Ecto neural progenitor cell (in vitro differentiated cells): ENCODE measurements around the gene DMTF1.

ENCODE experiments used
- DNase-seq: peaks from one replicate; pipeline ENCODE4 v3.0.0-alpha.2; 2018; ENCODE audit warnings: low spot score

Gene DMTF1

DNA sequence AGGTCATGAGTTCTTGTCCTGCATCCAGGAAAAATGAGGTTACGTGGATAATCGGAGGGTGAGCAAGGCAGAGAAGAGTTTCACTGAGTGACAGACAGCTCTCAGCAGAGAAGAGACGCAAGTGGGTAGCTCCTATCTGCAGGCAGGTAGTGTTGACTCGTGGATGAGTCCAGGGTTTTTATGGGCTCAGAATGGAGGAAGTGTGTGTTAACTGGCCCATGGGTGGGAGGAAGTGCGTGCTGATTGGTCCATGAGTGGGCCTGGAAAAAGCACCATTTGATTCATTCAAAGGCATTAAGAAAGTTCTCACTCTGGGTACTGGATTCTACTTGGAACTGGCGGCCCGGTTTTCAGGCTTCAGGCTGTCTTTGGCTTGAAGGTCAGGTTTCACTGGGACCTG is 4.8 kb upstream of the DMTF1 start:
- no peak for DNase-seq

- no peak for DNase-seq
Measured at GRCh38 chr7:87148332-87148955, 3.8 kb upstream of the DMTF1 start.

DNA sequence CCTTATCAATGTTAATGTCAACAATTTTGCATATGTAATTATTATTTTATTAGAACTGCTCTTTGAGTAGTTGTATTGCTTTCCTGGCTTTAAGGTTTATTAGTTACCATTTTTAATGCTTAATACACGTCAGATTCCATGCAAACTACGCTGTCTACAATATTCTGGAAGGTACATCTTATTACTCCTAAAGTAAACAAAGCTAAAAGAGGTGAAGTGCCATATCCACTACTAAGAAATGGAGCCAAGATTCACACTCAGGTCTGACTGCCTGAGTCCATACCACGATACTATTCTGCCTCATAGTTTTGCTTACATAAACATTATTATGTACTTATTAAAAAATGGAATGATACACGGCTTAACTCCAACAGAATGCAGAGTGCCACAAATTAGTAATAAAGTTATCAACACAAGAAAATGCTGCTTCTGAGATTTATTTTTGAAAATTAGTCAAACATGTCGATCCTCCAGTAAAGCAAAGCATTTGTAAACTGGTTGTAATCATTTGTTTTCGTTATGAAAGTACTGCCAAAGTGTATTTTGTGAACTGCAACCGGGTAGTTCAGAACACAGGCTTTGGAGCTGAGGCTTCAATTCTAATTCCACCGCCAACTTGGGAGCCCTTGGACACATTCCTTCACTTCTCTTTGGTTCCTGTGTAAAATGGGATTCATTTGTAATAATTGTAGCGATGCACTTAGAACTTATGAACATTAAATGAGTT is 1.1 kb upstream of the DMTF1 start:
- DNase-seq: no peak

- DNase-seq: no peak
Measured at GRCh38 chr7:87151729-87152111, 533 bp upstream of the DMTF1 start.

DNA sequence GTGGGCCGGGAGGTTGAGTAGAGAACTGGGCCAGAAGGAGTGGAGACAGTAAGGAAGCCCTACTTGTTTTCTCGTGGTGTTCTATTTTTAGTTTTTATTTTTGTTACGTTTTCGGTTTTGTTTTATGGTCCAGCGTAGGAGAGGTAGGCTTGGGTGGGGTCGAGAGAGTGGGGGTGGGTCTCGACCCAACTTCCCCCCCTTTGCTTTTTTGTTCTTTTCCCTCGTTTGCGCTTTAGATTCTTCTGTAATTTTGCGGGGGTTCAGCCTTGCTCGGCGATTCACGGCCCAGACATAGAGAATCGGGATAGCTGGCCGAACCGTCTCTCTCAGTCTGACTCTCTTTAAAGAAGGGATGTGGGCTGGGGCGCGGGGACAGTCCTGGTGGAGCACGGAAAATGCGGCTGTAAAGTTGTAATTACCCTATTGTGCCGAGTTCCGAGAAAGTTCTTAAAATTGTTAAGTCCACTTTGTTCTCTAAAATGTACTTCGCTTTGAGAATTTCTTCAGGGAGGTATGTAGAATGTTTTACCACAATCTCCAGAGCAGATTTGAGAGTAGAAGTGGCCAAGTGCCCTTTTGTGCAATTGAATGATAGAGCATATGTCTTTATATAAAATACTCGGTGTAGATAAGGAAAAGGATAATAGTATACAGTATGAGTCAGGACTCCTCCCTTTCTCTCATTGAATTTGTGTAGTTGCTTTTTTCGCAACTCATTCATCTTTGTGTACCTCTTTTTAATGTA is 816 bp downstream of the DMTF1 start:
- DNase-seq: peak; percentile 50

- DNase-seq: no peak
Measured at GRCh38 chr7:87154166-87154565, 1.9 kb downstream of the DMTF1 start.

GRCh38 chr7:87154569-87154968 is 2.3 kb downstream of the DMTF1 start:
- no peak for DNase-seq

- DNase-seq: no peak
Measured at GRCh38 chr7:87155788-87156187, 3.5 kb downstream of the DMTF1 start.

GRCh38 chr7:87156709-87157108 is 4.5 kb downstream of the DMTF1 start:
- no peak for DNase-seq

DNA sequence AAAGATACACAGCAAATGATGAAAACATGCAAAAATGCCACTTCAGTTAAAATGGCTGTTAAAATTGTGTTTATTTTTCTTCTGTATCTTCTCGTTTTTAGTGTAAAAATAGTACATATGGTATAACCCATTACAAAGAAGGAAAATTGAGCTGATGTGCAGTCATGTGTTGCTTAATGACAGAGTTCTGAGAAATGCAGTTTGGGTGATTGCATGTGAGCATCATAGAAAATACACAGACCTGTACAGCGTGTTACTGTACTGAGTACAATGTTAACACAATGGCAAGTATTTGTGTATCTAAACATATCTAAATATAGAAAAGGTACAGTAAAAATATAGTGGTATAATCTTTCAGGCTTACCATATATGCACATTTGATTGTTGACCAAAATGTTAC is 7.3 kb downstream of the DMTF1 start:
- no peak for DNase-seq

DNA sequence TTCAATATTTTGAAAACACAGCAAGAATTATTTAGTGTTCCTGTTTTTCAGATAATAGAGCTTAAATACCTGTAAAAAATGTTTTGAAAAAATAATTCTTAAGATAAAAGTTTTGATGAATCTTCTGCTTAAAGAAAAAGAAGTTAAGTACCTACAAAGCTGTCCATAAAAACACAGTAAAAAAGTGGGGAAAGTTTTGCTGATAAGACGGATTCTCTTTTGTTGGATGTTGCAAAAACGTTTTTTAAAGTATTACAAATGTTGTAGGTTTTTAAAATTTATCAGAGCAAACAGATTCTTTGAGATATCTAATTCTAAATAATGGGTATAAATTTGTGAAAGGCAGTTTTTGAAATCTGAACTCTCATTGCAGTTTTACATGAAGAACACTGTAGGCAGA is 12.2 kb downstream of the DMTF1 start:
- no peak for DNase-seq

- DNase-seq: no peak
Measured at GRCh38 chr7:87170828-87171227, 18.6 kb downstream of the DMTF1 start.

DNA sequence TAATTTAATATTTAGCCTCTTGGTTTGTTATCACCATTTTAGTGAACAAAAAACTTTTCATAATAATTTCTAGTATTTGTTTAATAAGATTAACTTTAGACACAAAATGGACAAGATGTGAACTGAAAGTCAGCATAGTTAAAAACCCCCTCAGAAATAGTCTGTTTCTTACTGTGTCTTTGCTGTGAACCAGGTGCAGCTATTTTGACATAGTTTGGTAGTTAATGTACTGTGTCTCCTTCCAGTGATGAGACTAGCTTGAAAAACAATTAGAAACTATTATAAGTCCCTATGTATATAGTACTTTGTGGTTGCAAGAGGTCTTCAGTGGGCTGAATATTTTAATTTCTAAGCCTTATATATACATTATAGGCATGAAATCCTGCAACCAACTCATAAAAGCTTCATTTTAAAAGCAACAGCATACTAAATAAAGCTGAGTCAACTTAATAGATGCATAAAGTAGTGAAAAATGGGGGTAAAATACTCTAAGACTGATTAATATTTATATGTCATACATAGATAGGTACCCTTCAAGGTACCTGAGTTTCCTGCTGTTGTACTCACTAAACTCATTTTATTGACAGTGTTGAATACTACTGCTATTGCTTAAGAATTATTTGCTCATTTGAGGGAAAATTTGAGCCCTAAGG is 19.2 kb downstream of the DMTF1 start:
- no peak for DNase-seq

DNA sequence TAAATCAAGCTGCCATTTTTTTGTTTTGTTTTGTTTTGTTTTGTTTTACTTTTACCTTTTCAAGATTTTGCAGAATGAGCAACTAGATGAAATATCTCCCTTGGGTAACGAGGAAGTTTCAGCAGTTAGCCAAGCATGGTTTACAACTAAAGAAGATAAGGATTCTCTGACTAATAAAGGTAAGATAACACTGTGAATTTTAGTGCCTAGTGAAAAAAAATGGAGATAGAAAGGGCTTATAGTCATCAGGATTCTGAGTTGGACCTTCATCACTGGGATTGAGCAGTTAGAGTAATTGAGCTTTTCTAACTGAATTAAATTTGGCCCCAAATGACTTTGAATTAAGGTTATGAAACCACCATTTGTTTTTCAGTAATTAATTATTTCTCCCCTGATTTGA is 21.2 kb downstream of the DMTF1 start:
- no peak for DNase-seq

- no peak for DNase-seq
Measured at GRCh38 chr7:87178320-87178719, 26.1 kb downstream of the DMTF1 start.

DNA sequence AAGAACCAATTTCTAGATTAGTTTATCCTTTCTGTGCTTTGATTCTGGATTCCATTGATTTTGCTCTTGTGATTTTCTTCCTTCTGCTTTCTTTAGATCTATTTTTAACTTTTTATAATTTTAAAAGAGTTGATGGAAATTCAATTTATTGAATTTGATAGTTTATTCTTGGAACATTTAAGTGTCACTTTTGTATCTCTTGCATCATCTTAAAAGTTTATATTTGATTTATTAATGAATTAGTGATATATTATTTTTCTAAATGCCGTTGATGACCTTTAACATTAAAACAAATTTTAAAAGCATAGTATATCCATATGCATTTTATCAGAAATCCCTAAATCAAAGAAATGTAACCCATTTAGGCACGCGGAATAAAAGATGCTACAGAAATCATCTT is 26.9 kb downstream of the DMTF1 start:
- no peak for DNase-seq

DNA sequence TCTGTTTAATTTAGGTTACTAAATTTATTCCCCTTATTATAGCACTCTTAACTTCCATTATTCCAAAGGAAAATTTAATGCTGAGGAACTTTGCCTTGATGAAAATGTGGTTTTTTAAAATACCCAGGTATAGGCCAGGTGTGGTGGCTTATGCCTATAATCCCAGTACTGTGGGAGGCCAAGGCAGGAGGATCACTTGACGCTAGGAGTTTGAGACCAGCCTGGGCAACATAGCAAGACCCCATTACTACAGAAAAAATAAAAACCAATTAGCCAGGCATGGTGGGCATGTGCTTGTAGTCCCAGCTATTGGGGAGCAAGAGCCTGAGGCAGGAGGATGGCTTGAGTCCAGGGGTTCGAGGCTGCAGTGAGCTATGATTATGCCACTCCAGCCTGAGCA is 34.9 kb downstream of the DMTF1 start:
- DNase-seq: no peak

- DNase-seq: no peak
Measured at GRCh38 chr7:87188930-87189329, 36.7 kb downstream of the DMTF1 start.

DNA sequence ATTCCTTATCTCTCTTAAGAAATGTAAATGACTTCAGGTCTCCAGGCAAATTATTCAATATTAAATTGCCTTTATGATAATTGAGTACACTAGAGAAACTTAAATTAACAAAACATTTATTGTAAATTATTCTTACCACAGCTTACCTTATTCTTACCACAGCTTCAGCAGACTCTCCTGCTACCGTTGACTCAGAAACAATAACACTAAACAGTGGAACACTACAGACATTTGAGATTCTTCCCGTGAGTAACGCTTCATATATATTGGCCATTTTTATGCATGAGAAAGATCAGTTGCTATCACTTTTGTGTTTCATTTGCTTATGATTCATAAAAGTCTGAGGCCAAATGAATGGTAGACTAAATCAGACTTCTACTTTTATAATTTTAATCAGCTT is 38.5 kb downstream of the DMTF1 start:
- no peak for DNase-seq

DNA sequence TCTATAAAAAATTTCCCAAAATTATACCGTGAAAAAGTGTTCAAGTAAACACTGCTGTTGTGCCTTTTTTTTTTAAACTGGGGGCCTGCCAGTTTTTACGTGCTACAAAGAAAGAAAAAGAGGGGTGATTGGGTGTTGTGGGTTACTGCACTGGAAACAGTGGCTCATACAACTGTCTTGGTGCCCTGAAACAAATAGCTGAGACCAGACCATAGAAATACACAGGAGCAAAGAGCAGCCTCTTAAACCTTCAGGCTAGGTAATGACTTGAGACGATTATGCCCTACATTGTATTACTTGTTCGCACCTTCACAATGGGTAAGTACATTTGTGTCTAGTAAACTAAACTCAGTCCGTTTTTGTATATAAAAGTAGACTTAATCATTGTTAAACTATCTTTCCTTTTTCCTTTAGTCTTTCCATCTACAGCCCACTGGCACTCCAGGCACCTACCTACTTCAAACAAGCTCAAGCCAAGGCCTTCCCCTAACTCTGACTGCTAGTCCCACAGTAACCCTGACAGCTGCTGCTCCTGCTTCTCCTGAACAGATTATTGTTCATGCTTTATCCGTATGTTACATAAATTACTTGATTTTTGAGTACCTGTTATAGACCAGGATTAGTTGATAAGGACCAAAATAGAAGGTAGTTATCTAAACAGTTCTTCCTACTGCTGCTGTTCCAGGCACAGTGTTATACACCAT is 40.7 kb downstream of the DMTF1 start:
- no peak for DNase-seq

- no peak for DNase-seq
Measured at GRCh38 chr7:87193912-87194311, 41.7 kb downstream of the DMTF1 start.

DNA sequence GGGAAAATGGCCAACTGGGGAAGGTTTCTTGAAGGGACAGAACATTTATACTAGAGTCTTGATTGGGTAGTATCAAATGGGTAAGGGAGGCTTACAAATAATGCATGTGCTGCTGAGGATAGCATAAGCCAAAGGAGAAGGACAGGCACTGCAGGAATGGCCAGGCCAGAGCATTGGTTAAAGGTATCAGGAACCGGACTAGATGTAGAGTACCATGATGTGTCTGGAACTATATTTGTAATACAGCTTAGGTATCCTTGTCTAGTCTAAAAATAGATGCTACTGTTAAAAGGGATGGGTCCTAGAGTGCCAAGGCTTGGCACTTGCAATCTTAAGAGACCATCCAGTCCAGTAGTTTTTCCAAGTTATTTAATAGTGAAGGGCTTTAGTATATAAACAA is 47.0 kb downstream of the DMTF1 start:
- no peak for DNase-seq
